GM12878 (cell line): ENCODE data around the gene UBE2F. TPM values are rescaled to one million over a fixed set of nuclear protein-coding genes. Genes with fewer than 3 reads are reported as not detected.

ENCODE experiments used
- ATAC-seq: fragments of 200-7000 bp; cut with Tn5 transposase; 3 replicates; pipeline ENCODE4 v1.9.1; 2020; ENCODE audit warnings: mild to moderate bottlenecking, moderate library complexity
- BruUV-seq: library from RNA; stranded (reverse); fragments of 400-500 nt; replicated peaks from 2 replicates; lab custom pipeline; 2021; lab: Mats Ljungman, UMichigan
- CTCF ChIA-PET: fragments of 300-600 bp; sonication (Branson Sonifier 250); formaldehyde crosslinking; extraction: SDS; loops from one replicate; lab custom pipeline; 2021; ENCODE audit warnings: inconsistent platforms; lab: Yijun Ruan, JAX
- POLR2A ChIA-PET: fragments of 350-600 bp; formaldehyde crosslinking; extraction: SDS; loops from one replicate; lab custom pipeline; 2021; ENCODE audit warnings: inconsistent platforms; lab: Charles Lee
- RAD21 ChIA-PET: fragments of 300-600 bp; sonication (Branson Sonifier 250); formaldehyde crosslinking; loops from one replicate; lab custom pipeline; 2023; ENCODE audit warnings: antibody characterized with exemption; ENCODE audit not compliant: unreplicated experiment; lab: Charles Lee
- SMC1A ChIA-PET: fragments of 300-600 bp; sonication (Branson Sonifier 250); formaldehyde crosslinking; loops from one replicate; lab custom pipeline; 2023; ENCODE audit not compliant: unreplicated experiment, uncharacterized antibody; lab: Charles Lee
- DNase-seq: peaks from one replicate; pipeline ENCODE4 v3.0.0-alpha.2; 2011; ENCODE audit warnings: low read depth, low spot score
- FAIRE-seq: peaks from 3 replicates; lab custom pipeline; 2011; peaks lifted over from hg19 to GRCh38; lab: Jason Lieb, UNC
- H2AFZ ChIP-seq: 2 replicates; pipeline ENCODE4 v1.6.0; 2011; ENCODE audit warnings: low read depth, low read length, control low read depth; ENCODE audit not compliant: control insufficient read depth
- H3K27ac ChIP-seq: 2 replicates; pipeline ENCODE4 v1.5.1; 2011; ENCODE audit warnings: control low read depth; ENCODE audit not compliant: control insufficient read depth, insufficient read depth
- H3K27me3 ChIP-seq, 2 experiments: replicated peaks in 1 of 2; 2 replicates each; pipeline versions ENCODE4 v1.6.0 to v1.6.1; 2011; ENCODE audit warnings: low read length in 1 of 2; ENCODE audit not compliant: control insufficient read depth in 2 of 2, insufficient read depth in 2 of 2
- H3K36me3 ChIP-seq, 2 experiments: 2 replicates each; pipeline ENCODE4 v1.5.1; 2011; ENCODE audit warnings: low read length in 1 of 2; ENCODE audit not compliant: control insufficient read depth in 2 of 2, insufficient read depth in 2 of 2
- H3K4me1 ChIP-seq: 2 replicates; pipeline ENCODE4 v1.6.1; 2011; ENCODE audit warnings: mild to moderate bottlenecking, low read length, moderate library complexity, mixed read lengths; ENCODE audit not compliant: control insufficient read depth, insufficient read depth
- H3K4me2 ChIP-seq: 2 replicates; pipeline ENCODE4 v1.6.0; 2011; ENCODE audit warnings: control low read depth; ENCODE audit not compliant: control insufficient read depth, insufficient read depth
- H3K4me3 ChIP-seq: fragments of 200-600 bp; sonication (generic); 2 replicates; pipeline ENCODE4 v1.5.1; 2016
- H3K79me2 ChIP-seq: 2 replicates; pipeline ENCODE4 v1.6.0; 2011; ENCODE audit warnings: low read length; ENCODE audit not compliant: control insufficient read depth, insufficient read depth
- H3K9ac ChIP-seq: 2 replicates; pipeline ENCODE4 v1.8.0; 2011; ENCODE audit warnings: low read length, control low read depth, mixed read lengths; ENCODE audit not compliant: control insufficient read depth, insufficient read depth
- H3K9me3 ChIP-seq: replicated peaks from 3 replicates; pipeline ENCODE4 v1.5.1; 2011; ENCODE audit warnings: mild to moderate bottlenecking, low read length; ENCODE audit not compliant: control insufficient read depth, insufficient read depth
- H4K20me1 ChIP-seq: 2 replicates; pipeline ENCODE4 v1.6.0; 2011; ENCODE audit not compliant: control insufficient read depth, insufficient read depth
- FOXK2 ChIP-seq: fragments of 450-650 bp; IDR thresholded peaks from 2 replicates; pipeline ENCODE4 v1.6.1; 2017; ENCODE audit warnings: mild to moderate bottlenecking, moderate library complexity
- KDM1A ChIP-seq: fragments of 200-600 bp; sonication (generic); IDR thresholded peaks from 2 replicates; pipeline ENCODE4 v1.6.1; 2016; ENCODE audit warnings: borderline replicate concordance
- MEF2B ChIP-seq: fragments of 450-650 bp; IDR thresholded peaks from 2 replicates; pipeline ENCODE4 v1.6.1; 2018; ENCODE audit warnings: mild to moderate bottlenecking, moderate library complexity; ENCODE audit not compliant: partially characterized antibody, poor library complexity, severe bottlenecking
- NR2F1 ChIP-seq: fragments of 450-650 bp; conservative IDR thresholded peaks from 2 replicates; pipeline ENCODE4 v1.6.1; 2017; ENCODE audit warnings: mild to moderate bottlenecking
- TCF3 ChIP-seq: IDR thresholded peaks from 2 replicates; pipeline ENCODE4 v1.6.1; 2012; ENCODE audit warnings: low read depth, mild to moderate bottlenecking, low read length, borderline replicate concordance; ENCODE audit not compliant: insufficient read depth
- WGBS: methylation state at CpG from one replicate; pipeline ENCODE4 v1.1.6; 2016; ENCODE audit warnings: low lambda C conversion rate; ENCODE audit not compliant: insufficient replicate concordance, insufficient coverage; ENCODE audit errors: missing lambda C conversion rate; 5-methylcytosine and 5-hydroxymethylcytosine counted together
- in situ Hi-C: fragments of 300-500 bp; cut with MboI; formaldehyde crosslinking; loops from 9 replicates; pipeline ENCODE4 v1.14.3; 2018; ENCODE audit warnings: mixed read lengths
- intact Hi-C: fragments of 100-400 bp; cut with micrococcal nuclease; formaldehyde crosslinking; loops from one replicate; pipeline ENCODE4 v1.14.2; 2022; ENCODE audit not compliant: unreplicated experiment
- polyA plus RNA-seq, 11 experiments: library from polyadenylated mRNA; depleted of rRNA in 4 of 11; unstranded in 6 of 11; stranded (reverse) in 5 of 11; fragments of >200 nt; fragmentation: Nextera tagmentation in 4 of 11; fragmentation: Illumina TruSeq in 1 of 11; extraction: Ambion mirVana in 4 of 11; extraction: Trizol in 1 of 11; gene quantifications; 1 replicate in 1 of 11; 2 replicates in 10 of 11; pipeline versions ENCODE4 v1.2.1 to v1.2.3, GENCODE V29; 2011 to 2016; ENCODE audit warnings: inconsistent platforms in 2 of 11, missing spikeins in 2 of 11, low read depth in 1 of 11
- total RNA-seq, 4 experiments: library from RNA; depleted of rRNA in 3 of 4; stranded (reverse); fragments of >200 nt in 3 of 4; fragmentation: Illumina TruSeq in 1 of 4; extraction: Trizol in 1 of 4; gene quantifications; 2 replicates each; pipeline versions ENCODE4 v1.2.1 to v1.2.3, GENCODE V29; 2013 to 2021

Gene UBE2F
- total and polyA plus RNA-seq, 10 of the 15 experiments (the other 5 are each of a cell fraction or from before 2014, with no cell fraction given) = 12.3 to 64.4 (median 31.5) TPM

- POLR2A ChIA-PET = interaction anchor here (1.5 kb wide), 1 partner anchor 9 kb away, joined by 4 read pairs; no protein-coding TSS in a partner anchor
- FAIRE-seq = no peak
- no peak for TF ChIP-seq KDM1A
- peak; percentile 76 for TF ChIP-seq NR2F1
- peak; percentile 79 for TF ChIP-seq MEF2B
- peak; percentile 54; the same call in 1 of the 2 replicates for TF ChIP-seq FOXK2
- peak; percentile 80 for ATAC-seq
- no peaks in the 10 kb centered on the region for H3K27me3 ChIP-seq
- intact Hi-C loops = no loop called here
- no peak overlapping the region for H3K4me2 ChIP-seq
- no peak overlapping the region for H3K27ac ChIP-seq
- H3K9me3 ChIP-seq = no peaks in the 10 kb centered on the region
- SMC1A ChIA-PET = interaction anchor here (1.2 kb wide), 1 partner anchor 20 kb away, joined by 3 read pairs; no protein-coding TSS in a partner anchor
- WGBS = 31% methylated on average over 2 of the region's 2 CpGs
- no peak for DNase-seq
- CTCF ChIA-PET = interaction anchor here (1.0 kb wide), 1 partner anchor 154 kb away, joined by 3 read pairs; no protein-coding TSS in a partner anchor
- no peak overlapping the region for H3K4me3 ChIP-seq
- H3K4me1 ChIP-seq = no peaks in the 10 kb centered on the region
- H2AFZ ChIP-seq = no peak overlapping the region
- RAD21 ChIA-PET = interaction anchor here (2.5 kb wide), 1 partner anchor 21 kb away, joined by 5 read pairs; no protein-coding TSS in a partner anchor
- H3K79me2 ChIP-seq = no peaks in the 10 kb centered on the region
- H3K9ac ChIP-seq = no peak overlapping the region
- BruUV-seq = no TSS peak
- in situ Hi-C loops = no loop called here
- no peaks in the 10 kb centered on the region for H4K20me1 ChIP-seq
- peaks cover 5 to 6% of the 10 kb centered on the region in 2 experiments; a peak in 3 of 4 replicates for H3K36me3 ChIP-seq
Measured at GRCh38 chr2:237977380-237977779, 10.6 kb downstream of the UBE2F start.

GRCh38 chr2:237978058-237978712, 11.4 kb downstream of the UBE2F start:
- intact Hi-C loops = no loop called here
- ATAC-seq (no peak), DNase-seq (no peak), FAIRE-seq (no peak)
- Histone ChIP-seq H3K27ac (no peak overlapping the region), H3K79me2 (no peaks in the 10 kb centered on the region), H2AFZ (no peak overlapping the region), H3K4me2 (no peak overlapping the region), H3K4me1 (no peaks in the 10 kb centered on the region), H3K36me3 (peaks cover 5 to 6% of the 10 kb centered on the region in 2 experiments; a peak in 3 of 4 replicates), H3K9ac (no peak overlapping the region), H3K27me3 (no peaks in the 10 kb centered on the region), H3K4me3 (no peak overlapping the region), H4K20me1 (no peaks in the 10 kb centered on the region), H3K9me3 (no peaks in the 10 kb centered on the region)
- 70% methylated on average over 8 of the region's 8 CpGs for WGBS
- ChIA-PET CTCF (interaction anchor here (1.0 to 1.4 kb wide), 2 partner anchors 17 to 20 kb away, joined by 3 read pairs; no protein-coding TSS in a partner anchor), POLR2A (no interaction called here), SMC1A (interaction anchor here (1.0 kb wide), 1 partner anchor 15 kb away, joined by 3 read pairs; no protein-coding TSS in a partner anchor), RAD21 (interaction anchor here (0.9 to 2.5 kb wide), 2 partner anchors 20 to 110 kb away, joined by 3 to 5 read pairs; no protein-coding TSS in a partner anchor)
- in situ Hi-C loops = no loop called here
- no TSS peak for BruUV-seq
- no peak for TF ChIP-seq TCF3
